Neural cell (in vitro differentiated cells): Measurements from ENCODE around the gene ADGRL3. TPM values are rescaled to one million over a fixed set of nuclear protein-coding genes. Genes with fewer than 3 reads are reported as not detected.
"Not testable (repeated sequence)": the region's sequence is repeated elsewhere in the genome, so short reads cannot be mapped to it uniquely, and the experiment has no call there.

Source experiments
- H2AFZ ChIP-seq: fragments of 200-600, 300-800 bp; sonication (generic), shearing (Covaris generic); 2 replicates; pipeline ENCODE4 v1.6.0; 2014; ENCODE audit warnings: low read depth, mild to moderate bottlenecking, antibody characterized with exemption, low read length, moderate library complexity
- H3F3A ChIP-seq: fragments of 200-600 bp; shearing (Covaris generic); 2 replicates; pipeline ENCODE4 v1.6.1; 2016; ENCODE audit warnings: mild to moderate bottlenecking, moderate library complexity, mixed read lengths, antibody characterized with exemption, low read length; ENCODE audit not compliant: insufficient read depth, poor library complexity, severe bottlenecking
- H3K27ac ChIP-seq: fragments of 200-600, 300-800 bp; sonication (generic), shearing (Covaris generic); 2 replicates; pipeline ENCODE4 v1.5.1; 2014; ENCODE audit warnings: mild to moderate bottlenecking, low read length, moderate library complexity
- H3K27me3 ChIP-seq: fragments of 300-800, 200-600 bp; sonication (generic), shearing (Covaris generic); 2 replicates; pipeline ENCODE4 v1.6.0; 2014; ENCODE audit warnings: mild to moderate bottlenecking, low read depth, low read length, moderate library complexity; ENCODE audit not compliant: insufficient read depth
- H3K36me3 ChIP-seq: fragments of 300-800, 200-600 bp; sonication (generic), shearing (Covaris generic); 2 replicates; pipeline ENCODE4 v1.5.1; 2014; ENCODE audit warnings: mild to moderate bottlenecking, antibody characterized with exemption, low read length, moderate library complexity; ENCODE audit not compliant: insufficient read depth
- H3K4me2 ChIP-seq: fragments of 300-800, 200-600 bp; sonication (generic), shearing (Covaris generic); 2 replicates; pipeline ENCODE4 v1.6.0; 2014; ENCODE audit warnings: mild to moderate bottlenecking, low read length
- H3K4me3 ChIP-seq: fragments of 300-800, 200-600 bp; sonication (generic), shearing (Covaris generic); 2 replicates; pipeline ENCODE4 v1.5.1; 2014; ENCODE audit warnings: mild to moderate bottlenecking, low read length, moderate library complexity
- H3K79me2 ChIP-seq: fragments of 200-600 bp; shearing (Covaris generic); replicated peaks from 2 replicates; pipeline ENCODE4 v1.6.0; 2014; ENCODE audit warnings: mild to moderate bottlenecking, low read length, moderate library complexity; ENCODE audit not compliant: insufficient read depth
- H3K9ac ChIP-seq: fragments of 300-800, 200-600 bp; sonication (generic), shearing (Covaris generic); 2 replicates; pipeline ENCODE4 v1.6.1; 2016; ENCODE audit warnings: mild to moderate bottlenecking, low read length, mixed read lengths
- H3K9me2 ChIP-seq: fragments of 200-600 bp; shearing (Covaris generic); 2 replicates; pipeline ENCODE4 v1.6.1; 2016; ENCODE audit warnings: mild to moderate bottlenecking, low read length, mixed read lengths; ENCODE audit not compliant: insufficient read depth
- H3K9me3 ChIP-seq: fragments of 200-600, 300-800 bp; sonication (generic), shearing (Covaris generic); 2 replicates; pipeline ENCODE4 v1.6.1; 2016; ENCODE audit warnings: mild to moderate bottlenecking, mixed run types, low read length, moderate library complexity, mixed read lengths
- H4K20me1 ChIP-seq: fragments of 200-600 bp; shearing (Covaris generic); 2 replicates; pipeline ENCODE4 v1.6.1; 2016; ENCODE audit warnings: mild to moderate bottlenecking, mixed run types; ENCODE audit not compliant: insufficient read depth
- EP300 ChIP-seq: fragments of 450-650 bp; conservative IDR thresholded peaks from 2 replicates; pipeline ENCODE4 v1.6.1; 2014; ENCODE audit warnings: antibody characterized with exemption, mild to moderate bottlenecking, moderate library complexity; ENCODE audit not compliant: poor library complexity, severe bottlenecking
- EZH2 ChIP-seq: fragments of 200-600, 300-800 bp; shearing (Covaris generic), sonication (generic); IDR thresholded peaks from 2 replicates; pipeline ENCODE4 v1.6.1; 2014; ENCODE audit warnings: antibody characterized with exemption, low read length, borderline replicate concordance, mild to moderate bottlenecking; ENCODE audit not compliant: insufficient read depth, poor library complexity, severe bottlenecking
- MXI1 ChIP-seq: fragments of 450-650 bp; conservative IDR thresholded peaks from 2 replicates; pipeline ENCODE4 v1.6.1; 2014; ENCODE audit warnings: antibody characterized with exemption, mild to moderate bottlenecking; ENCODE audit not compliant: poor library complexity, severe bottlenecking
- POLR2AphosphoS5 ChIP-seq: IDR thresholded peaks from 2 replicates; pipeline ENCODE4 v1.6.1; 2012
- RAD21 ChIP-seq: fragments of 450-650 bp; conservative IDR thresholded peaks from 2 replicates; pipeline ENCODE4 v1.6.1; 2014; ENCODE audit warnings: antibody characterized with exemption, mild to moderate bottlenecking, moderate library complexity
- SMC3 ChIP-seq: fragments of 450-650 bp; conservative IDR thresholded peaks from 2 replicates; pipeline ENCODE4 v1.6.1; 2014; ENCODE audit warnings: antibody characterized with exemption, mild to moderate bottlenecking, moderate library complexity; ENCODE audit not compliant: poor library complexity
- TAF1 ChIP-seq: IDR thresholded peaks from 2 replicates; pipeline ENCODE4 v1.6.1; 2012; ENCODE audit warnings: low read depth
- polyA plus RNA-seq: library from polyadenylated mRNA; depleted of rRNA; stranded (reverse); fragments of >200 nt; gene quantifications from 2 replicates; pipeline ENCODE4 v1.2.3, GENCODE V29; 2014
- TF ChIP-seq, protein P1 (sequence below): fragments of 450-650 bp; IDR thresholded peaks from 2 replicates; pipeline ENCODE4 v1.5.1; 2014; ENCODE audit warnings: antibody characterized with exemption, mild to moderate bottlenecking, moderate library complexity; ENCODE audit not compliant: poor library complexity, severe bottlenecking
- TF ChIP-seq, protein P2 (sequence below): IDR thresholded peaks from 2 replicates; pipeline ENCODE4 v1.6.1; 2012; ENCODE audit warnings: borderline replicate concordance

Gene ADGRL3
- polyA plus RNA-seq, 1 donor from 2014 or later = 99.4 TPM

DNA sequence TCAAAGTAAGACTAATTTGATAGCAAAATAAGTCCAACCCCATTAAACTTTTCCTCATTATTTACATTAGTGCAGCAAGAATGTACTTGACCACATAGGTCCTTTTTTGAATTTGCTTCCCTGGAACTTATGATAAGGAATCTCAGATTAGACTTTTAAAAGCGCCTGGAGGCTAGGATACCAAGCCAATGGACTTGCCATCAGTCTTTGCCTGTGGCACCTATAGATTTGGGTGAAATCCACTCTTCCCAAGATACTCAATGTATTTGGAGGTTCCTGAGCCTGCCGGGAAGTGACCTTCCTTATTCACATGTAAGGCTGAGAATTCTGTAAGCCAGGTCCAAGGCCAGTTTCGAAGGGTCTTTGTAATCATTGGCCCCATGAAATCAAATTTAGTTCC, 553.6 kb downstream of the ADGRL3 start:
- TF ChIP-seq, protein P1, sequence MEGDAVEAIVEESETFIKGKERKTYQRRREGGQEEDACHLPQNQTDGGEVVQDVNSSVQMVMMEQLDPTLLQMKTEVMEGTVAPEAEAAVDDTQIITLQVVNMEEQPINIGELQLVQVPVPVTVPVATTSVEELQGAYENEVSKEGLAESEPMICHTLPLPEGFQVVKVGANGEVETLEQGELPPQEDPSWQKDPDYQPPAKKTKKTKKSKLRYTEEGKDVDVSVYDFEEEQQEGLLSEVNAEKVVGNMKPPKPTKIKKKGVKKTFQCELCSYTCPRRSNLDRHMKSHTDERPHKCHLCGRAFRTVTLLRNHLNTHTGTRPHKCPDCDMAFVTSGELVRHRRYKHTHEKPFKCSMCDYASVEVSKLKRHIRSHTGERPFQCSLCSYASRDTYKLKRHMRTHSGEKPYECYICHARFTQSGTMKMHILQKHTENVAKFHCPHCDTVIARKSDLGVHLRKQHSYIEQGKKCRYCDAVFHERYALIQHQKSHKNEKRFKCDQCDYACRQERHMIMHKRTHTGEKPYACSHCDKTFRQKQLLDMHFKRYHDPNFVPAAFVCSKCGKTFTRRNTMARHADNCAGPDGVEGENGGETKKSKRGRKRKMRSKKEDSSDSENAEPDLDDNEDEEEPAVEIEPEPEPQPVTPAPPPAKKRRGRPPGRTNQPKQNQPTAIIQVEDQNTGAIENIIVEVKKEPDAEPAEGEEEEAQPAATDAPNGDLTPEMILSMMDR = no peak
- TF ChIP-seq EZH2 (no peak), MXI1 (no peak), SMC3 (no peak), TAF1 (no peak), RAD21 (no peak), POLR2AphosphoS5 (no peak), EP300 (no peak)
- TF ChIP-seq, protein P2, sequence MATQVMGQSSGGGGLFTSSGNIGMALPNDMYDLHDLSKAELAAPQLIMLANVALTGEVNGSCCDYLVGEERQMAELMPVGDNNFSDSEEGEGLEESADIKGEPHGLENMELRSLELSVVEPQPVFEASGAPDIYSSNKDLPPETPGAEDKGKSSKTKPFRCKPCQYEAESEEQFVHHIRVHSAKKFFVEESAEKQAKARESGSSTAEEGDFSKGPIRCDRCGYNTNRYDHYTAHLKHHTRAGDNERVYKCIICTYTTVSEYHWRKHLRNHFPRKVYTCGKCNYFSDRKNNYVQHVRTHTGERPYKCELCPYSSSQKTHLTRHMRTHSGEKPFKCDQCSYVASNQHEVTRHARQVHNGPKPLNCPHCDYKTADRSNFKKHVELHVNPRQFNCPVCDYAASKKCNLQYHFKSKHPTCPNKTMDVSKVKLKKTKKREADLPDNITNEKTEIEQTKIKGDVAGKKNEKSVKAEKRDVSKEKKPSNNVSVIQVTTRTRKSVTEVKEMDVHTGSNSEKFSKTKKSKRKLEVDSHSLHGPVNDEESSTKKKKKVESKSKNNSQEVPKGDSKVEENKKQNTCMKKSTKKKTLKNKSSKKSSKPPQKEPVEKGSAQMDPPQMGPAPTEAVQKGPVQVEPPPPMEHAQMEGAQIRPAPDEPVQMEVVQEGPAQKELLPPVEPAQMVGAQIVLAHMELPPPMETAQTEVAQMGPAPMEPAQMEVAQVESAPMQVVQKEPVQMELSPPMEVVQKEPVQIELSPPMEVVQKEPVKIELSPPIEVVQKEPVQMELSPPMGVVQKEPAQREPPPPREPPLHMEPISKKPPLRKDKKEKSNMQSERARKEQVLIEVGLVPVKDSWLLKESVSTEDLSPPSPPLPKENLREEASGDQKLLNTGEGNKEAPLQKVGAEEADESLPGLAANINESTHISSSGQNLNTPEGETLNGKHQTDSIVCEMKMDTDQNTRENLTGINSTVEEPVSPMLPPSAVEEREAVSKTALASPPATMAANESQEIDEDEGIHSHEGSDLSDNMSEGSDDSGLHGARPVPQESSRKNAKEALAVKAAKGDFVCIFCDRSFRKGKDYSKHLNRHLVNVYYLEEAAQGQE = no peak
- Histone ChIP-seq H4K20me1 (no peaks in the 10 kb centered on the region), H3K9me3 (no peaks in the 10 kb centered on the region), H3K4me3 (no peak overlapping the region), H2AFZ (no peak overlapping the region), H3K27ac (no peak overlapping the region), H3K9me2 (no peaks in the 10 kb centered on the region), H3K79me2 (peaks cover 5% of the 10 kb centered on the region), H3K36me3 (no peaks in the 10 kb centered on the region), H3K9ac (no peak overlapping the region), H3K4me2 (no peak overlapping the region), H3K27me3 (no peaks in the 10 kb centered on the region), H3F3A (no peaks in the 10 kb centered on the region)

DNA sequence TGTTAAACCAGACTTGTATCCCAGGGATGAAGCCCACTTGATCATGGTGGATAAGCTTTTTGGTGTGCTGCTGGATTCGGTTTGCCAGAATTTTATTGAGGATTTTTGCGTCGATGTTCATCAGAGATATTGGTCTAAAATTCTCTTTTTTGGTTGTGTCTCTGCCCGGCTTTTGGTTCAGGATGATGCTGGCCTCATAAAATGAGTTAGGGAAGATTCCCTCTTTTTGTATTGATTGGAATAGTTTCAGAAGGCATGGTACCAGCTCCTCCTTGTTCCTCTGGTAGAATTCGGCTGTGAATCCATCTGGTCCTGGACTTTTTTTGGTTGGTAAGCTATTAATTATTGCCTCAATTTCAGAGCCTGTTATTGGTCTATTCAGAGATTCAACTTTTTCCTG, 556.8 kb downstream of the ADGRL3 start:
- H3K27me3 ChIP-seq, H3K9me2 ChIP-seq, H2AFZ ChIP-seq, H3K4me2 ChIP-seq, H3K36me3 ChIP-seq, H3K9me3 ChIP-seq, H3K79me2 ChIP-seq, H3K27ac ChIP-seq, H3K9ac ChIP-seq, H3F3A ChIP-seq, H4K20me1 ChIP-seq, H3K4me3 ChIP-seq: not testable (repeated sequence)

DNA sequence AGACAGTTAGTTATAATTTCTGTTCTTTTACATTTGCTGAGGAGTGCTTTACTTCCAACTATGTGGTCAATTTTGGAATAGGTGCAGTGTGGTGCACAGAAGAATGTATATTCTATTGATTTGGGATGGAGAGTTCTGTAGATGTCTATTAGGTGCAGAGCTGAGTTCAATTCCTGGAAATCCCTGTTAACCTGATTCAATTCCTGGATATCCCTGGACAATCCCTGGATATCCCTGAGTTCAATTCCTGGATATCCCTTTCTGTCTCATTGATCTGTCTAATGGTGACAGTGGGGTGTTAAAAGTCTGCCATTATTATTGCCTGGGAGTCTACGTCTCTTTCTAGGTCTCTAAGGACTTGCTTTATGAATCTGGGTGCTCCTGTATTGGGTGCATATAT, 557.9 kb downstream of the ADGRL3 start:
- not testable (repeated sequence) for H3K9me3 ChIP-seq, H3K36me3 ChIP-seq

DNA sequence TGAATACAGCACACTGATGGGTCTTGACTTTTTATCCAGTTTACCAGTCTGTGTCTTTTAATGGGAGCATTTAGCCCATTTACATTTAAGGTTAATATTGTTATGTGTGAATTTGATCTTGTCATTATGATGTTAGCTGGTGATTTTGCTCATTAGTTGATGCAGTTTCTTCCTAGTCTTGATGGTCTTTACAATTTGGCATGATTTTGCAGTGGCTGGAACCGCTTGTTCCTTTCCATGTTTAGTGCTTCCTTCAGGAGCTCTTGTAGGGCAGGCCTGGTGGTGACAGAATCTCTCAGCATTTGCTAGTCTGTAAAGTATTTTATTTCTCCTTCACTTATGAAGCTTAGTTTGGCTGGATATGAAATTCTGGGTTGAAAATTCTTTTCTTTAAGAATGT, 558.5 kb downstream of the ADGRL3 start:
- H3K27me3 ChIP-seq, H3K36me3 ChIP-seq, H3K4me2 ChIP-seq, H4K20me1 ChIP-seq, H3K9ac ChIP-seq, H3K9me3 ChIP-seq, H3K27ac ChIP-seq, H3K4me3 ChIP-seq, H3K9me2 ChIP-seq, H3F3A ChIP-seq, H2AFZ ChIP-seq, H3K79me2 ChIP-seq: not testable (repeated sequence)

More for the DNA sequence above, 557.9 kb downstream of the ADGRL3 start:
- H2AFZ ChIP-seq, H3K27me3 ChIP-seq, H4K20me1 ChIP-seq, H3F3A ChIP-seq, H3K4me2 ChIP-seq, H3K9ac ChIP-seq, H3K79me2 ChIP-seq, H3K4me3 ChIP-seq, H3K9me2 ChIP-seq, H3K27ac ChIP-seq: not testable (repeated sequence)

DNA sequence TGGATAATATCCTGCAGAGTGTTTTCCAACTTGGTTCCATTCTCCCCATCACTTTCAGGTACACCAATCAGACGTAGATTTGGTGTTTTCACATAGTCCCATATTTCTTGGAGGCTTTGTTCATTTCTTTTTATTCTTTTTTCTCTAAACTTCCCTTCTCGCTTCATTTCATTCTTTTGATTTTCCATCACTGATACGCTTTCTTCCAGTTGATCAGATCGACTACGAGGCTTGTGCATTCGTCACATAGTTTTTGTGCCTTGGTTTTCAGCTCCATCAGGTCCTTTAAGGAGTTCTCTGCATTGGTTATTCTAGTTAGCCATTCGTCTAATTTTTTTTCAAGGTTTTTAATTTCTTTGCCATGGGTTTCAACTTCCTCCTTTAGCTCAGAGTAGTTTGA, 559.1 kb downstream of the ADGRL3 start:
- not testable (repeated sequence) for H3K36me3 ChIP-seq, H3K9me3 ChIP-seq, H3K4me3 ChIP-seq, H3K79me2 ChIP-seq, H3K27ac ChIP-seq, H2AFZ ChIP-seq, H3K9ac ChIP-seq, H3K4me2 ChIP-seq, H3K27me3 ChIP-seq, H4K20me1 ChIP-seq, H3K9me2 ChIP-seq, H3F3A ChIP-seq
